Measurements from ENCODE around the gene CTH.
"Not testable (repeated sequence)": the region's sequence is repeated elsewhere in the genome, so short reads cannot be mapped to it uniquely, and the experiment has no call there.

CTH gene

GRCh38 chr1:70410604-70411359 is at the start of gene CTH:
TSS of gene CTH (plus strand) at chr1:70411268. CDS start at chr1:70411416, 148 bp downstream.
- in situ Hi-C loops (cut with HindIII; ENCODE audit: low sequenced_read_pairs): no loop called here

GRCh38 chr1:70361727-70362398 is 49.2 kb upstream of the CTH start:
- in situ Hi-C loops (cut with HindIII; ENCODE audit: low sequenced_read_pairs): no loop called here

GRCh38 chr1:70364439-70364838 is 46.6 kb upstream of the CTH start:
- in situ Hi-C loops (cut with HindIII; ENCODE audit: low sequenced_read_pairs): no loop called here

GRCh38 chr1:70366425-70366952 is 44.6 kb upstream of the CTH start:
- in situ Hi-C loops (cut with HindIII; ENCODE audit: low sequenced_read_pairs): not testable (repeated sequence)

GRCh38 chr1:70366997-70367396 is 44.1 kb upstream of the CTH start:
- in situ Hi-C loops (cut with HindIII; ENCODE audit: low sequenced_read_pairs): not testable (repeated sequence)

GRCh38 chr1:70367397-70367796 is 43.7 kb upstream of the CTH start:
- in situ Hi-C loops (cut with HindIII; ENCODE audit: low sequenced_read_pairs): not testable (repeated sequence)

GRCh38 chr1:70371586-70371985 is 39.5 kb upstream of the CTH start:
- in situ Hi-C loops (cut with HindIII; ENCODE audit: low sequenced_read_pairs): not testable (repeated sequence)

- in situ Hi-C loops (cut with HindIII; ENCODE audit: low sequenced_read_pairs): no loop called here
Measured at GRCh38 chr1:70372426-70372825, 38.6 kb upstream of the CTH start.

- in situ Hi-C loops (cut with HindIII; ENCODE audit: low sequenced_read_pairs): not testable (repeated sequence)
Measured at GRCh38 chr1:70373580-70373979, 37.5 kb upstream of the CTH start.

GRCh38 chr1:70376196-70376595 is 34.9 kb upstream of the CTH start:
- in situ Hi-C loops (cut with HindIII; ENCODE audit: low sequenced_read_pairs): no loop called here

- in situ Hi-C loops (cut with HindIII; ENCODE audit: low sequenced_read_pairs): no loop called here
Measured at GRCh38 chr1:70382682-70383081, 28.4 kb upstream of the CTH start.

GRCh38 chr1:70383483-70383882 is 27.6 kb upstream of the CTH start:
- in situ Hi-C loops (cut with HindIII; ENCODE audit: low sequenced_read_pairs): no loop called here

GRCh38 chr1:70384542-70384941 is 26.5 kb upstream of the CTH start:
- in situ Hi-C loops (cut with HindIII; ENCODE audit: low sequenced_read_pairs): no loop called here

- in situ Hi-C loops (cut with HindIII; ENCODE audit: low sequenced_read_pairs): no loop called here
Measured at GRCh38 chr1:70385477-70385876, 25.6 kb upstream of the CTH start.

GRCh38 chr1:70386121-70386520 is 24.9 kb upstream of the CTH start:
- in situ Hi-C loops (cut with HindIII; ENCODE audit: low sequenced_read_pairs): no loop called here

- in situ Hi-C loops (cut with HindIII; ENCODE audit: low sequenced_read_pairs): no loop called here
Measured at GRCh38 chr1:70387507-70387906, 23.6 kb upstream of the CTH start.

GRCh38 chr1:70392626-70393025 is 18.4 kb upstream of the CTH start:
- in situ Hi-C loops (cut with HindIII; ENCODE audit: low sequenced_read_pairs): no loop called here

- in situ Hi-C loops (cut with HindIII; ENCODE audit: low sequenced_read_pairs): no loop called here
Measured at GRCh38 chr1:70396607-70397006, 14.5 kb upstream of the CTH start.

- in situ Hi-C loops (cut with HindIII; ENCODE audit: low sequenced_read_pairs): no loop called here
Measured at GRCh38 chr1:70397013-70397412, 14.1 kb upstream of the CTH start.

GRCh38 chr1:70400335-70400734 is 10.7 kb upstream of the CTH start:
- in situ Hi-C loops (cut with HindIII; ENCODE audit: low sequenced_read_pairs): no loop called here

GRCh38 chr1:70401974-70402373 is 9.1 kb upstream of the CTH start:
- in situ Hi-C loops (cut with HindIII; ENCODE audit: low sequenced_read_pairs): no loop called here

- in situ Hi-C loops (cut with HindIII; ENCODE audit: low sequenced_read_pairs): no loop called here
Measured at GRCh38 chr1:70403759-70404158, 7.3 kb upstream of the CTH start.

Data from DLD1 (cell line).